HepG2 (cell line): ENCODE data around the gene CA9. TPM values are rescaled to one million over a fixed set of nuclear protein-coding genes. Genes with fewer than 3 reads are reported as not detected.

Source experiments
- CTCF ChIP-seq: sonication (generic); formaldehyde crosslinking; IDR thresholded peaks from 2 replicates; pipeline ENCODE4 v1.5.0; 2020; ENCODE audit warnings: mild to moderate bottlenecking, missing genetic modification reagents, moderate library complexity
- GATA4 ChIP-seq: sonication (generic); IDR thresholded peaks from 2 replicates; pipeline ENCODE4 v1.6.1; 2016; ENCODE audit warnings: antibody characterized with exemption, low read depth, borderline replicate concordance
- HBP1 ChIP-seq: IDR thresholded peaks from 2 replicates; pipeline ENCODE4 v1.6.1; 2016; ENCODE audit warnings: low read depth, control low read depth
- HNRNPLL ChIP-seq: fragments of 200-400 bp; formaldehyde crosslinking; IDR thresholded peaks from 2 replicates; pipeline ENCODE4 v1.6.1; 2017; ENCODE audit warnings: mild to moderate bottlenecking, low read depth, low read length; ENCODE audit not compliant: poor library complexity, severe bottlenecking
- KDM4B ChIP-seq: sonication (generic); formaldehyde crosslinking; IDR thresholded peaks from 2 replicates; pipeline ENCODE4 v1.4.0; 2020; ENCODE audit warnings: missing genetic modification reagents
- MBNL3 ChIP-seq: fragments of 250-450 bp; sonication (Bioruptor Pico); conservative IDR thresholded peaks from 2 replicates; pipeline ENCODE4 v1.8.0; 2022; ENCODE audit warnings: mild to moderate bottlenecking, inconsistent platforms
- MEF2D ChIP-seq: sonication (generic); formaldehyde crosslinking; IDR thresholded peaks from 2 replicates; pipeline ENCODE4 v1.5.1; 2020; ENCODE audit warnings: mild to moderate bottlenecking, missing genetic modification reagents
- MTA1 ChIP-seq: sonication (generic); formaldehyde crosslinking; IDR thresholded peaks from 2 replicates; pipeline ENCODE4 v1.4.0; 2020; ENCODE audit warnings: missing genetic modification reagents, mild to moderate bottlenecking, borderline replicate concordance
- POLR2A ChIP-seq, 2 experiments: IDR thresholded peaks; 2 replicates each; pipeline ENCODE4 v1.6.1; 2011; ENCODE audit warnings: low read depth in 2 of 2, low read length in 2 of 2, mild to moderate bottlenecking in 1 of 2, moderate library complexity in 1 of 2; ENCODE audit not compliant: insufficient read depth in 1 of 2
- RARA ChIP-seq: IDR thresholded peaks from 2 replicates; pipeline ENCODE4 v1.6.1; 2016; ENCODE audit warnings: missing genetic modification reagents, missing compliant biosample characterization
- SALL1 ChIP-seq: sonication (generic); formaldehyde crosslinking; IDR thresholded peaks from 2 replicates; pipeline ENCODE4 v1.8.0; 2022; ENCODE audit warnings: mild to moderate bottlenecking, missing genetic modification reagents
- SRSF9 ChIP-seq: fragments of 200-400 bp; formaldehyde crosslinking; IDR thresholded peaks from 2 replicates; pipeline ENCODE4 v1.6.1; 2018; ENCODE audit warnings: borderline replicate concordance, mild to moderate bottlenecking, low read depth, low read length; ENCODE audit not compliant: insufficient read depth, poor library complexity, severe bottlenecking
- YY1 ChIP-seq: IDR thresholded peaks from 2 replicates; pipeline ENCODE4 v1.6.1; 2011; ENCODE audit warnings: low read length, low read depth, moderate library complexity, mild to moderate bottlenecking; ENCODE audit not compliant: insufficient read depth, insufficient replicate concordance
- ZFP91 ChIP-seq: sonication (generic); formaldehyde crosslinking; IDR thresholded peaks from 2 replicates; pipeline ENCODE4 v1.9.0; 2022; ENCODE audit warnings: missing genetic modification reagents, mild to moderate bottlenecking, borderline replicate concordance
- ZGPAT ChIP-seq: IDR thresholded peaks from 2 replicates; pipeline ENCODE4 v1.6.1; 2016; ENCODE audit warnings: mild to moderate bottlenecking
- ZKSCAN8 ChIP-seq: IDR thresholded peaks from 2 replicates; pipeline ENCODE4 v1.6.1; 2016; ENCODE audit warnings: borderline replicate concordance, missing genetic modification reagents, missing compliant biosample characterization
- ZNF138 ChIP-seq: sonication (generic); formaldehyde crosslinking; IDR thresholded peaks from 2 replicates; pipeline ENCODE4 v1.5.0; 2020; ENCODE audit warnings: mild to moderate bottlenecking, low read depth, missing genetic modification reagents
- ZNF20 ChIP-seq: sonication (generic); formaldehyde crosslinking; IDR thresholded peaks from 2 replicates; pipeline ENCODE4 v1.4.0; 2020; ENCODE audit warnings: mild to moderate bottlenecking, moderate library complexity, missing genetic modification reagents
- ZNF34 ChIP-seq: sonication (generic); formaldehyde crosslinking; IDR thresholded peaks from 2 replicates; pipeline ENCODE4 v1.4.0; 2020; ENCODE audit warnings: mild to moderate bottlenecking, missing genetic modification reagents, borderline replicate concordance
- ZNF460 ChIP-seq: sonication (generic); formaldehyde crosslinking; IDR thresholded peaks from 2 replicates; pipeline ENCODE4 v1.5.1; 2020; ENCODE audit warnings: missing genetic modification reagents, mild to moderate bottlenecking, borderline replicate concordance
- ZNF576 ChIP-seq: sonication (generic); formaldehyde crosslinking; IDR thresholded peaks from 2 replicates; pipeline ENCODE4 v1.4.0; 2020; ENCODE audit warnings: mild to moderate bottlenecking, missing genetic modification reagents
- ZNF792 ChIP-seq: IDR thresholded peaks from 2 replicates; pipeline ENCODE4 v1.6.1; 2016
- polyA plus RNA-seq, 8 experiments: library from polyadenylated mRNA; depleted of rRNA in 3 of 8; stranded (reverse) in 7 of 8; unstranded in 1 of 8; fragments of >200 nt; fragmentation: Illumina TruSeq in 4 of 8; extraction: Trizol in 4 of 8; gene quantifications; 2 replicates each; pipeline versions ENCODE4 v1.2.1 to v1.2.3, GENCODE V29; 2011 to 2016; ENCODE audit warnings: low read depth in 4 of 8, missing spikeins in 1 of 8, mixed read lengths in 1 of 8; ENCODE audit not compliant: insufficient read depth in 1 of 8
- total RNA-seq, 5 experiments: library from RNA; depleted of rRNA; stranded (reverse); fragments of >200 nt; fragmentation: Illumina TruSeq; extraction: Trizol; gene quantifications; 2 replicates each; pipeline ENCODE4 v1.2.3, GENCODE V29; 2016; ENCODE audit warnings: low read depth in 1 of 5

The CA9 gene
- total and polyA plus RNA-seq, 2 of the 13 experiments (the other 11 are each of a cell fraction or from before 2014, with no cell fraction given), result 0.13 to 152 TPM

GRCh38 chr9:35658137-35658967 is 15.4 kb upstream of the CA9 start, which contains the start of gene CCDC107 (continued):
- TF ChIP-seq GATA4 (peak; percentile 60; the same call in 1 of the 2 replicates), SALL1 (CRISPR knock-in tag) (peak; percentile 68), ZNF20 (CRISPR knock-in tag) (peak; percentile 37; the same call in 1 of the 2 replicates), RARA (CRISPR knock-in tag) (peak; percentile 31; the same call in 1 of the 2 replicates), ZNF460 (CRISPR knock-in tag) (no peak), HNRNPLL (peak; percentile 88), SRSF9 (no peak), POLR2A (IDR thresholded peaks at IDR 0.05; ENCODE audit: insufficient read depth in 1 of 2, low read depth in 2 of 2, low read length in 2 of 2) (peak in 1 of 2 experiments; percentile 84; a peak in 2 of 4 replicates), HBP1 (CRISPR knock-in tag) (peak; percentile 53; the same call in 1 of the 2 replicates), MTA1 (CRISPR knock-in tag) (peak; percentile 72; the same call in 1 of the 2 replicates), ZNF138 (CRISPR knock-in tag) (0 out of 2 replicates have a peak, but pooled peaks have one; percentile 24), CTCF (CRISPR knock-in tag) (peak; percentile 92), ZKSCAN8 (CRISPR knock-in tag) (peak; percentile 62; the same call in 1 of the 2 replicates), ZNF576 (CRISPR knock-in tag) (peak; percentile 41; the same call in 1 of the 2 replicates), MEF2D (peak; percentile 17; the same call in 1 of the 2 replicates), YY1 (peak; percentile 92), ZFP91 (CRISPR knock-in tag) (peak; percentile 88), KDM4B (CRISPR knock-in tag) (peak; percentile 73; the same call in 1 of the 2 replicates), ZNF34 (CRISPR knock-in tag) (no peak), ZGPAT (peak; percentile 26; the same call in 1 of the 2 replicates), ZNF792 (CRISPR knock-in tag) (no peak), MBNL3 (CRISPR knock-in tag) (no peak)
